ENCODE results near the gene UBASH3A. TPM values are rescaled to one million over a fixed set of nuclear protein-coding genes. Genes with fewer than 3 reads are reported as not detected.
"Not testable (repeated sequence)": the region's sequence is repeated elsewhere in the genome, so short reads cannot be mapped to it uniquely, and the experiment has no call there.

UBASH3A gene
- polyA plus RNA-seq, 1 donor from 2014 or later, result 1.6 TPM

GRCh38 chr21:42469272-42469671 is 65.6 kb downstream of the UBASH3A start:
- H3K9me3 Mint-ChIP-seq, result no peaks in the 10 kb centered on the region
- peak overlapping the region in 1 of 3 donors; percentile 82 for H3K27ac Mint-ChIP-seq
- peak overlapping the region in 2 of 4 donors; percentile 59 to 79 for H3K4me3 Mint-ChIP-seq
- H3K27me3 Mint-ChIP-seq, result peaks cover 18% of the 10 kb centered on the region
- peaks cover 31 to 32% (median 31%) of the 10 kb centered on the region in 3 donors for H3K4me1 Mint-ChIP-seq
- H3K36me3 Mint-ChIP-seq, result no peaks in the 10 kb centered on the region

- H3K4me1 Mint-ChIP-seq, result peaks cover 34 to 36% (median 35%) of the 10 kb centered on the region in 3 donors
- peak overlapping the region in 1 of 3 donors; percentile 82 for H3K27ac Mint-ChIP-seq
- H3K27me3 Mint-ChIP-seq, result peaks cover 22% of the 10 kb centered on the region
- H3K36me3 Mint-ChIP-seq, H3K4me3 Mint-ChIP-seq, H3K9me3 Mint-ChIP-seq: not testable (repeated sequence)
Measured at GRCh38 chr21:42469726-42470125, 66.0 kb downstream of the UBASH3A start.

- Mint-ChIP-seq H3K4me3 (no peak overlapping the region), H3K9me3 (no peaks in the 10 kb centered on the region), H3K36me3 (no peaks in the 10 kb centered on the region), H3K27ac (peak overlapping the region in 1 of 3 donors; percentile 47), H3K4me1 (peaks cover 21 to 25% (median 24%) of the 10 kb centered on the region in 3 donors), H3K27me3 (peaks cover 23% of the 10 kb centered on the region)
Measured at GRCh38 chr21:42471206-42471605, 67.5 kb downstream of the UBASH3A start.

DNA sequence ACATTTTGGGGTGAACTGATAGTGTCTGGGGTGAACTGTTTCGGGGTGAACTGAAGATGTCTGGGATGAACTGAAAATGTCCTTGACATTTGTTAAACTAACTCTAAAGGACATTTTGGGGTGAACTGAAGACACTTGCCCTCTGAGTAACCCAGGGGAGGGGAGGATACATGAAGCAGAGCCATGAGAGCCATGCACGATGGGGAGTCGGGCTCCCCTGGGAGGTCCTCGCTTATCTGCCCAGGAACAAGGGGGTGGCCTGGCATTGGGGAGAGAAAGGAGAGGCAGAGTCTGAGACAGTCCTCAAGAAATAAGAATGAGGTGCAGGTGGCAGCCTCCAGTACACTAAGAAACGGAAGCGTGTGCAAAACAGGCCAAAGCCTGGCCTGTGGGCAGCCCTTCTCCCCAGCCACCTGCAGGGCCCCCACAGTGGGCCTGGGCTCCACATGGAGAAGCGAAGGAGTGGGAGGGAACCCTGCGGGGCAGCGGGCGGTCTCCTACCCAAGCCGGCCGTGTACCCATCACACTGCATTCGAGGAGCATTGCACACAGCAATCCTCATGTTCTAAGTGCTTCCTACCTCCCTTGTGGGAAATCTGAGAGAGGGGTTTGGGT is 68.1 kb downstream of the UBASH3A start:
- Mint-ChIP-seq H3K27me3 (peaks cover 25% of the 10 kb centered on the region), H3K36me3 (no peaks in the 10 kb centered on the region), H3K9me3 (no peaks in the 10 kb centered on the region), H3K27ac (peak overlapping the region in 1 of 3 donors; percentile 47), H3K4me3 (no peak overlapping the region), H3K4me1 (peaks cover 21 to 25% (median 22%) of the 10 kb centered on the region in 3 donors)

- Mint-ChIP-seq H3K9me3 (no peaks in the 10 kb centered on the region), H3K27me3 (peaks cover 21% of the 10 kb centered on the region), H3K4me1 (peaks cover 17 to 20% (median 19%) of the 10 kb centered on the region in 3 donors), H3K27ac (peak overlapping the region in 1 of 3 donors; percentile 4), H3K4me3 (no peak overlapping the region), H3K36me3 (no peaks in the 10 kb centered on the region)
Measured at GRCh38 chr21:42472521-42472920, 68.8 kb downstream of the UBASH3A start.

GRCh38 chr21:42473498-42474042 is 69.9 kb downstream of the UBASH3A start:
- peak overlapping the region in 1 of 3 donors; percentile 13 for H3K27ac Mint-ChIP-seq
- peaks cover 14 to 19% (median 16%) of the 10 kb centered on the region in 3 donors for H3K4me1 Mint-ChIP-seq
- H3K4me3 Mint-ChIP-seq, result no peak overlapping the region

GRCh38 chr21:42474043-42474831 is 70.5 kb downstream of the UBASH3A start:
- Mint-ChIP-seq H3K36me3 (no peaks in the 10 kb centered on the region), H3K27me3 (peaks cover 20% of the 10 kb centered on the region), H3K27ac (peak overlapping the region; percentile 13 to 94 (median 91)), H3K9me3 (no peaks in the 10 kb centered on the region), H3K4me3 (peak overlapping the region in 3 of 4 donors; percentile 2 to 72 (median 65)), H3K4me1 (peaks cover 11 to 16% (median 12%) of the 10 kb centered on the region in 3 donors)

More at GRCh38 chr21:42473498-42474042, 69.9 kb downstream of the UBASH3A start:
- Mint-ChIP-seq H3K9me3 (no peaks in the 10 kb centered on the region), H3K36me3 (no peaks in the 10 kb centered on the region), H3K27me3 (peaks cover 21% of the 10 kb centered on the region)

DNA sequence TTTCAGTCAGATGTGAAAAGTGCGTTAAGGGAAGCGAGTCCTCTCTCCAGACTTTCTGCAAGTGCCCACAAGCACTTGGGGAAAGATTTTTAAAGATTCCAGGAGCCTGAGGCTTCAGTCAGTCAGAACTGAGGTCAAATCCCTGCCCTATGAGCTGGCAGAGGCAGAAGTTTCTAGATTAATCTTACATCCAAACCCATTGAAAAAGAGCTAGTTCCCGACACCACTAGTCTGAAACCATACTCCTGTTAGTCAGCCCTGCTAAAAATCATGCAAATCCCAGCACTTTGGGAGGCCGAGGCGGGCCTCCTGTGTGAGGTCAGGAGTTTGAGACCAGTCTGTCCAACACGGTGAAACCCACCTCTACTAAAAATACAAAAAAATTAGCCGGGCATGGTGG is 71.3 kb downstream of the UBASH3A start:
- Mint-ChIP-seq H3K27me3 (peaks cover 18% of the 10 kb centered on the region), H3K4me1 (peaks cover 8 to 13% (median 9%) of the 10 kb centered on the region in 3 donors), H3K27ac (peak overlapping the region; percentile 13 to 94 (median 63)), H3K36me3 (no peaks in the 10 kb centered on the region), H3K9me3 (no peaks in the 10 kb centered on the region), H3K4me3 (peak overlapping the region in 2 of 4 donors; percentile 65 to 72)

DNA sequence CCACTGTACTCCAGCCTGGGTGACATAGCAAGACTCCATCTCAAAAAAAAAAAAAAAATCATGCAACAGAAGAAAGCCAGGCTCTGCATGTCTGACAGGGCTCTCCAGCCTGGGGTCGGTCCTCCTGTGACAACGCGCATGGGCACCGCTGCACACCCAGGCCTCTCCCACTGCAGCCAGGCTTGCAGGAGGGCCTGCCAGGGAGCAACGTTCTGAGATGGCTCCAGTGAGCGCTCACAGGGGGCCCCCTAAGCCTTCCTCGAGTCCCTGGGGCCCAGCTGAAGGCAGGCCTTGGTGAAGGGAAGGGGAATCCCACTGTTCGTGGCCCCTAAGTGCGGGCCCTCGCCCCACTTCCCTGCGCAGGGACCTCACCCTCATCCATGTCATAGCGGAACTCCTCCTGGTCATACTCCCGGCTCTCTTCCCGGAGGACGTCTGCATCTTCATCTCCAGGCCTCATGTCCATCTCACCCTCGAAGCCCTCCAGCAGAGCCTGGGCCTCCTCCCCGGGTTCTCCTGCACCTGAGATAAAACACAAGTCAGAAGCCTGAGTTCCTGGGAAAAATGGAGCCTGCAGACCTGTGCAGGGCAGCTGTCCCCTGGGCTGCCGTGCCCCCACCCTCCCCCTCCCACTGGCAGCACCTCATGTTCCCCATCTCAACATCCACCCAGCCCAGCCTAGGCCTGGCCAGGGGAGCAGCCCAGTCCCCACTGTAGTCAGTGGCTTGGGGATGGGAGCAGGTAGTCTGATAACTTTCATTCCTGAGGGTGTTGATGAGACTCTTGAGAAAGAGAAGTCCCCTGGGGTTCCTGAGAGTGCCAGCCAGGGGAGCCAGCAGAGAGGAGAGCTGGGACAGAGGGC is 72.1 kb downstream of the UBASH3A start:
- Mint-ChIP-seq H3K4me1 (peaks cover 8 to 13% (median 9%) of the 10 kb centered on the region in 3 donors), H3K27me3 (peaks cover 18% of the 10 kb centered on the region)

DNA sequence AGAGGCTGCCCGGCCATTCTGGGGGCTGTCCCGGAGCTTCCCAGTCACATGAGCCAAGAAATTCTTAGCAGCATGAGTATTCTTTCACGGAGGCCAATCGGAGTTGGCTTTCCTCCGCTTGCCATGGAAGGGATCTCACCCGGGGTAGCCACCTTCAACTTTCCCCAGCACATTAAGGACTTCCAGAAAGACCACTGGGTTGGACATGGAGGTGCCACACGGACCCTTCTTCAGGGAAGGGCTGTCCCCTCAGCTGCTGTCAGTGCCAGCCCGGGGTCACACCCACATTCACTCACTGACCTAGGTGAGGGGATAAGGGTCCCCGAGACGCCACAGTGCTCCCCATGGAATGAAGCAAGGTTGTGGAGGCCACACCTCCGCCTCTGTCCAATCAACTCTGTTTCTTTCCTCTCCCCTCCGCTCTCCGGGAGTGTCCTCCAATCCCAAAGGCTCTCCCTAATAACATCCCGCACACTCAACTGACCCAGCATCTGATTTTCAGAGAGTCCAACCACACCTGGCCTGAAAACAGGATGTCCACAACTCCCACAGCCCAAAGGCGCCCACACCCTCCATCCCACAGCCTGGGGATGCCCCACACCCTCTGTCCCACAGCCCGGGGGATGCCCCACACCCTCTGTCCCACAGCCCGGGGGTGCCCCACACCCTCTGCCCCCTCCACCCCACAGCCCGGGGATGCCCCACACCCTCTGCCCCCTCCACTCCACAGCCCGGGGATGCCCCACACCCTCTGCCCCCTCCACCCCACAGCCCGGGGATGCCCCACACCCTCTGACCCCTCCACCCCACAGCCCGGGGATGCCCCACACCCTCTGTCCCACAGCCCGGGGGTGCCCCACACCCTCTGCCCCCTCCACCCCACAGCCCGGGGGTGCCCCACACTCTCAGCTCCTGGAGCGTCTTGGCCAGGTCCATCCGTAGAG is 73.0 kb downstream of the UBASH3A start:
- H3K36me3 Mint-ChIP-seq, result no peaks in the 10 kb centered on the region
- peaks cover 18% of the 10 kb centered on the region for H3K27me3 Mint-ChIP-seq
- H3K27ac Mint-ChIP-seq, result no peak overlapping the region
- no peaks in the 10 kb centered on the region for H3K9me3 Mint-ChIP-seq
- no peak overlapping the region for H3K4me3 Mint-ChIP-seq
- peaks cover 7 to 13% (median 9%) of the 10 kb centered on the region in 3 donors for H3K4me1 Mint-ChIP-seq

More for the DNA sequence above, 72.1 kb downstream of the UBASH3A start:
- H3K36me3 Mint-ChIP-seq, result no peaks in the 10 kb centered on the region
- no peaks in the 10 kb centered on the region for H3K9me3 Mint-ChIP-seq
- peak overlapping the region in 1 of 3 donors; percentile 45 for H3K27ac Mint-ChIP-seq
- H3K4me3 Mint-ChIP-seq, result peak overlapping the region in 2 of 4 donors; percentile 8 to 21

DNA sequence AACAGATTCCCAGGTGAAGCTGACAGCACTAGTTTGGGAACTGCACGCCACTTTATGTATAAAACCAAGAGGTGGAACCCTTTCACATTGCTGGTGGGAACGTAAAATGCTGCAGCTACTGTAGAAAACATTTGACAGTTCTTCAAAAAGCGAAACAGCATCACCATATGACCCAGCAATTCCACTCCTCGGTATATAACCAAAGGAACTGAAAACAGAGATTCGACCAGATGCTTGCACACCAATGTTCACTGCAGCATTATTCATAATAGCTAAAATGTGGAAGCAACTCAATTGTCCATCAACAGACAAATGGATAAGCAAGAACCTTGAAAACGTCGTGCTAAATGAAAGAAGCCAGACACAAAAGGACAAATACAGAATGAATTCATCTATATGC is 74.8 kb downstream of the UBASH3A start:
- Mint-ChIP-seq H3K27ac (no peak overlapping the region), H3K9me3 (no peaks in the 10 kb centered on the region), H3K4me3 (no peak overlapping the region), H3K27me3 (peaks cover 15% of the 10 kb centered on the region), H3K36me3 (no peaks in the 10 kb centered on the region), H3K4me1 (peaks cover 6 to 13% (median 7%) of the 10 kb centered on the region in 3 donors)

DNA sequence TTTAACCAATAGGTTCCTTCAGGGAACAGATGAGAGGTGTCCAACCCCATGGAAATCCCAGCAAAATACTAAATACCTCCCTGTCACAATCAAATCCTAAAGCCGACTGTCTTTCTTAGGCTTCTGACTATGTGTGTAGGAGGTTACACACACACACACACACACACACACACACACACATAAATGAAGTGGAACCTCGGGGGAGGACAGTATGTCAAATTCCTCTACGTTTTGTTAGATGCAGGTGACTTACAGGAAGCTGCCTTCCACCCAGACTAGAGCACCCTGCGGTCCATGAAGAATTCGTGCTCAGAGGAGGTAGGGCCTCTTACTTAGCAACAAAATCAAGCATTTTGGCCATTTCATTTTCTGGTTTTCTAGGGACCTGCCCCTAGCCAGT is 75.9 kb downstream of the UBASH3A start:
- Mint-ChIP-seq H3K27me3 (peaks cover 9% of the 10 kb centered on the region), H3K36me3 (no peaks in the 10 kb centered on the region), H3K27ac (no peak overlapping the region), H3K9me3 (no peaks in the 10 kb centered on the region), H3K4me3 (no peak overlapping the region), H3K4me1 (peaks cover 2 to 8% (median 6%) of the 10 kb centered on the region in 3 donors)

GRCh38 chr21:42480736-42481135 is 77.0 kb downstream of the UBASH3A start:
- peaks cover 5% of the 10 kb centered on the region for H3K27me3 Mint-ChIP-seq
- no peak overlapping the region for H3K27ac Mint-ChIP-seq
- no peaks in the 10 kb centered on the region for H3K9me3 Mint-ChIP-seq
- H3K4me3 Mint-ChIP-seq, result no peak overlapping the region
- peaks cover 0 to 6% (median 4%) of the 10 kb centered on the region in 3 donors for H3K4me1 Mint-ChIP-seq
- H3K36me3 Mint-ChIP-seq, result no peaks in the 10 kb centered on the region

Data from IgD-negative memory B cell (primary cell).